A549 (cell line): ENCODE data around the gene FOXI2.

Experiments used
- EP300 ChIP-seq, 2 experiments: fragments of >200 bp; sonication (Bioruptor Twin); formaldehyde crosslinking; IDR thresholded peaks; 2 replicates in 1 of 2; 3 replicates in 1 of 2; pipeline ENCODE4 v1.6.1; 2016 to 2017
- RARB ChIP-seq: fragments of 250-450 bp; sonication (Bioruptor Pico); IDR thresholded peaks from 2 replicates; pipeline ENCODE4 v1.8.0; 2021; ENCODE audit warnings: mild to moderate bottlenecking, moderate library complexity
- TF ChIP-seq, protein P1 (sequence below): IDR thresholded peaks from 2 replicates; pipeline ENCODE4 v1.6.1; 2012
- TF ChIP-seq, protein P2 (sequence below): fragments of >200 bp; sonication (Bioruptor Twin); formaldehyde crosslinking; IDR thresholded peaks from 3 replicates; pipeline ENCODE4 v1.5.1; 2016

DNA sequence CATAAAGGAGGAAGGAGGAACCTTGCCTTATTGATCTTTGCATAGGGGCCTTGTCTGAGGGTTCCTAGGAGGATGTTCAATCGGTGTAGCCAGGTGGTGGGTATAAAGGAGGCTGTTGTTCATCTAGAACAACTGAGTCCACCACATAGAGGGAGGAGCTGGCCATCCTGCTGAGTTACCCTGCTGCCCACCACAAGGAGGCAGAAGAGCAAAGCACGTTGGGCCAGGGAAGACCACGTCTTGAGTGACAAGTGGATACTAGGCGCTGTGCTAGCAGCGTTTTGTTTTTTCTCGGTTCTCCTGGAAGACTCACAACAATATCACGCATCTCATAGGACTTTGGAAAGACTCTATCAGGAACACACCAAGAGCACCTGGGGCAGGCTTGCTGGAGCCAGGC lies 20.0 kb downstream of the FOXI2 start:
- TF ChIP-seq, protein P1, sequence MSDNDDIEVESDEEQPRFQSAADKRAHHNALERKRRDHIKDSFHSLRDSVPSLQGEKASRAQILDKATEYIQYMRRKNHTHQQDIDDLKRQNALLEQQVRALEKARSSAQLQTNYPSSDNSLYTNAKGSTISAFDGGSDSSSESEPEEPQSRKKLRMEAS = no peak
- TF ChIP-seq, protein P2, sequence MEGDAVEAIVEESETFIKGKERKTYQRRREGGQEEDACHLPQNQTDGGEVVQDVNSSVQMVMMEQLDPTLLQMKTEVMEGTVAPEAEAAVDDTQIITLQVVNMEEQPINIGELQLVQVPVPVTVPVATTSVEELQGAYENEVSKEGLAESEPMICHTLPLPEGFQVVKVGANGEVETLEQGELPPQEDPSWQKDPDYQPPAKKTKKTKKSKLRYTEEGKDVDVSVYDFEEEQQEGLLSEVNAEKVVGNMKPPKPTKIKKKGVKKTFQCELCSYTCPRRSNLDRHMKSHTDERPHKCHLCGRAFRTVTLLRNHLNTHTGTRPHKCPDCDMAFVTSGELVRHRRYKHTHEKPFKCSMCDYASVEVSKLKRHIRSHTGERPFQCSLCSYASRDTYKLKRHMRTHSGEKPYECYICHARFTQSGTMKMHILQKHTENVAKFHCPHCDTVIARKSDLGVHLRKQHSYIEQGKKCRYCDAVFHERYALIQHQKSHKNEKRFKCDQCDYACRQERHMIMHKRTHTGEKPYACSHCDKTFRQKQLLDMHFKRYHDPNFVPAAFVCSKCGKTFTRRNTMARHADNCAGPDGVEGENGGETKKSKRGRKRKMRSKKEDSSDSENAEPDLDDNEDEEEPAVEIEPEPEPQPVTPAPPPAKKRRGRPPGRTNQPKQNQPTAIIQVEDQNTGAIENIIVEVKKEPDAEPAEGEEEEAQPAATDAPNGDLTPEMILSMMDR = no peak
- TF ChIP-seq EP300 (IDR thresholded peaks at IDR 0.05) = no peak
- TF ChIP-seq RARB (CRISPR knock-in tag) = no peak
